ENCODE measurements around the gene MLLT10. TPM values are rescaled to one million over a fixed set of nuclear protein-coding genes. Genes with fewer than 3 reads are reported as not detected.

The MLLT10 gene
- total and polyA plus RNA-seq, 12 donors = 15.8 to 49.1 (median 29.8) TPM

DNA sequence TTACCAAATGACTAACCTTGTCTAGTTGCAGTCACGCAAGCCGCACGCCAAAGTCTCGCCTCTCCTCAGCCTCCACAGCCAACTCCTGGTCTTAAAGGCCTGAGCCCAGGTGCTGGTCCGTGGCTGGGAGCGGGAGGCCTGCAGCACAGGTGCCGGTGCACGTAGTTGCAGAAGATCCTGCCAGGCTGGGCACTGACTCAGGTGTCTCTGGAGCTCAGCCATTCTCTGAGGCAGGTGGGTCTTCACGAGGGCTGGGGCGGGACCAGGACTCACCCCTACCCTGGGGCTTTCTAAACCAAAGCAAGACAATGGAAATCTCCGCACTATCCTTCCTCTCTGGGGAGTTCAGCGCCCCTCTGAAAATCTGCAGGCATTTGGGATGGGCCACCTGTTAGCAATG is 216.4 kb downstream of the MLLT10 start:
- TF ChIP-seq POLR2A (IDR thresholded peaks at IDR 0.05) = no peak
- TF ChIP-seq, protein P1, sequence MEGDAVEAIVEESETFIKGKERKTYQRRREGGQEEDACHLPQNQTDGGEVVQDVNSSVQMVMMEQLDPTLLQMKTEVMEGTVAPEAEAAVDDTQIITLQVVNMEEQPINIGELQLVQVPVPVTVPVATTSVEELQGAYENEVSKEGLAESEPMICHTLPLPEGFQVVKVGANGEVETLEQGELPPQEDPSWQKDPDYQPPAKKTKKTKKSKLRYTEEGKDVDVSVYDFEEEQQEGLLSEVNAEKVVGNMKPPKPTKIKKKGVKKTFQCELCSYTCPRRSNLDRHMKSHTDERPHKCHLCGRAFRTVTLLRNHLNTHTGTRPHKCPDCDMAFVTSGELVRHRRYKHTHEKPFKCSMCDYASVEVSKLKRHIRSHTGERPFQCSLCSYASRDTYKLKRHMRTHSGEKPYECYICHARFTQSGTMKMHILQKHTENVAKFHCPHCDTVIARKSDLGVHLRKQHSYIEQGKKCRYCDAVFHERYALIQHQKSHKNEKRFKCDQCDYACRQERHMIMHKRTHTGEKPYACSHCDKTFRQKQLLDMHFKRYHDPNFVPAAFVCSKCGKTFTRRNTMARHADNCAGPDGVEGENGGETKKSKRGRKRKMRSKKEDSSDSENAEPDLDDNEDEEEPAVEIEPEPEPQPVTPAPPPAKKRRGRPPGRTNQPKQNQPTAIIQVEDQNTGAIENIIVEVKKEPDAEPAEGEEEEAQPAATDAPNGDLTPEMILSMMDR (IDR thresholded peaks at IDR 0.05) = no peak
- Histone ChIP-seq H3K4me1 (replicated peaks in 1 of 2) (no peaks in the 10 kb centered on the region), H3K27ac (no peak overlapping the region), H3K27me3 (no peaks in the 10 kb centered on the region), H3K36me3 (replicated peaks in 1 of 2) (no peaks in the 10 kb centered on the region), H3K4me3 (no peak overlapping the region), H3K9me3 (replicated peaks in 1 of 3) (no peaks in the 10 kb centered on the region)
- intact Hi-C loops (cut with DNase I) = no loop called here
- 92 to 97% (median 95%) methylated on average over 6 to 12 of the region's 12 CpGs for WGBS, 4 donors
- no peak for DNase-seq

DNA sequence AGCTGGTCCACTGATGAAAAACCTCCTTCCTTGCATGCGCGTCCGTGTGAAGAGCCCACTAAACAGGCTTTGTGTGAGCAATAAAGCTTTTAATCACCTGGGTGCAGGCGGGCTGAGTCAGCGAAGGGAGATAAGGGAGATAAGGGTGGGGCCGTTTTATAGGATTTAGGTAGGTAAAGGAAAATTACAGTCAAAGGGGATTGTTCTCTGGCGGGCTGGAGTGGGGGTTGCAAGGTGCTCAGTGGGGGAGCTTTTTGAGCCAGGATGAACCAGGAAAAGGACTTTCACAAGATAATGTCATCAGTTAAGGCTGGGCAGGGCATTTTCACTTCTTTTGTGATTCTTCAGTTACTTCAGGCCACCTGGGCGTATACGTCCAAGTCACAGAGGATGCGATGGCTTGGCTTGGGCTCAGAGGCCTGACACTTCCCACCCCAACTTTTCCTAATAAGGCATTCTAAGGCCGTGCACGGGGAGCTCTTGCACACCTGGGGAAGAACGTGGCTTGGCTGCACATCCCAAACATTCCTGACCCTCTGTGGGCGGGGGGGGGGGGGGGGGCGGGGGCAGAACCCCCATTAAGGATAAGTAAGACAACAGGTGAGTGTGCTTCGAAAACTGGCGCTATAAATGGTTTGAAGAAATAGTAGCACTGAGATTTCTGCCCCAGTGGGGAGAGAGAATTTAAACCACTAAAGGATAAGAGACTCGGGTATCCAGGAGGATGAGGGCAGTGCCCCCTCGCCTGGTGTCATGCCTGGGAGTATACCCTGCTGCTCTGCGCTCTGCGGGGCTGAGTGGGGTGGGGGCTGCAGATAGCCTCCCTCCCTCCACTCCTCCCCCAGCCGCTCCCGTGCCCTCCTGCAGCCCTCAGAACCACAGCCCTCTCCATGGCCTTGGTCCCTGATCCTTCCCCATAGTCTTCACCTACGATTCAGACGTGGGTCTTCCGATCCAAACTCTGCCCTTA is 217.6 kb downstream of the MLLT10 start:
- Histone ChIP-seq H3K4me3 (no peak overlapping the region), H3K27ac (no peak overlapping the region), H3K4me1 (replicated peaks in 1 of 2) (no peaks in the 10 kb centered on the region), H3K27me3 (no peaks in the 10 kb centered on the region), H3K36me3 (replicated peaks in 1 of 2) (no peaks in the 10 kb centered on the region), H3K9me3 (replicated peaks in 1 of 3) (no peaks in the 10 kb centered on the region)
- intact Hi-C loops (cut with DNase I) = no loop called here
- no peak for DNase-seq
- 79 to 85% (median 81%) methylated on average over 26 of the region's 26 CpGs for WGBS, 4 donors
- TF ChIP-seq POLR2A (IDR thresholded peaks at IDR 0.05) = no peak
- TF ChIP-seq, protein P1 (IDR thresholded peaks at IDR 0.05) = no peak

DNA sequence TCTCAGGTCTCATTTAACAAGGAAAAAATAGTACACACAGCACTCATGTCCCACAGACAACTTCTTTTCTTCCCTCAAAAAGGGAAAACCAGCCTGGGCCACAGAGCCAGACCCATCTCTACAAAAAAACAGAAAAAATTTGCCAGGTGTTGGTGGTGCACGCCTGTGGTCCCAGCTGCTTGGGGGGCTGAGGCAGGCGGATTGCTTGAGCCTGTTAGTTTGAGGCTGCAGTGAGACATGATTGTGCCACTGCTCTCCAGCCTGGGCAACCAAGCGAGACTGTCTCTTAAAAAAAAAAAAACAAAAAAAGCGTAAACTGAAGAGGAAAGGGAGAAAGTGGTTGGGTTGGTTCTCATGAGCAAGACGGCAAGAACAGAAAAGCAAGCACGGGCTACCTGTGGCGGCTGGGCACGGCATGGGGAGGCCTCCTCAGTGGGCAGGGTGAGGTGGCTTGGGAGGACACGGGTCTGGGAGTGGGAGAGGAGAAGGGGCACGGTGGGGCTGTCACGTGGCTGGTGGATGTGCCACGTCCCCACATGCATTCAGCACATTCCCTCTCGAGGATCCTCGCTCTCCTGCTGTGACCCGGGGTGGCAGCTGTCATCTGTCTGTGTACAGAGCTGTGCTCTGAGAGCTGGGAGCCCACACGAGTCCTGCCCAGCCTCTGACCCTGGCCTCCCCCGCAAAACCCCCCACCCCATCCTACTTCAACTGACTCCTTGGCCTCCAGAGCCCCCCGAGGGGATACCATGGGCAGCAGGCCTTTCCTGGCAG is 219.7 kb downstream of the MLLT10 start:
- no peak for TF ChIP-seq POLR2A (IDR thresholded peaks at IDR 0.05)
- Histone ChIP-seq H3K27me3 (no peaks in the 10 kb centered on the region), H3K4me3 (no peak overlapping the region), H3K36me3 (replicated peaks in 1 of 2) (no peaks in the 10 kb centered on the region), H3K4me1 (replicated peaks in 1 of 2) (no peaks in the 10 kb centered on the region), H3K9me3 (replicated peaks in 1 of 3) (no peaks in the 10 kb centered on the region), H3K27ac (no peak overlapping the region)
- WGBS, 4 donors = 86 to 90% (median 90%) methylated on average over 11 to 18 of the region's 18 CpGs
- DNase-seq = no peak
- intact Hi-C loops (cut with DNase I) = no loop called here

DNA sequence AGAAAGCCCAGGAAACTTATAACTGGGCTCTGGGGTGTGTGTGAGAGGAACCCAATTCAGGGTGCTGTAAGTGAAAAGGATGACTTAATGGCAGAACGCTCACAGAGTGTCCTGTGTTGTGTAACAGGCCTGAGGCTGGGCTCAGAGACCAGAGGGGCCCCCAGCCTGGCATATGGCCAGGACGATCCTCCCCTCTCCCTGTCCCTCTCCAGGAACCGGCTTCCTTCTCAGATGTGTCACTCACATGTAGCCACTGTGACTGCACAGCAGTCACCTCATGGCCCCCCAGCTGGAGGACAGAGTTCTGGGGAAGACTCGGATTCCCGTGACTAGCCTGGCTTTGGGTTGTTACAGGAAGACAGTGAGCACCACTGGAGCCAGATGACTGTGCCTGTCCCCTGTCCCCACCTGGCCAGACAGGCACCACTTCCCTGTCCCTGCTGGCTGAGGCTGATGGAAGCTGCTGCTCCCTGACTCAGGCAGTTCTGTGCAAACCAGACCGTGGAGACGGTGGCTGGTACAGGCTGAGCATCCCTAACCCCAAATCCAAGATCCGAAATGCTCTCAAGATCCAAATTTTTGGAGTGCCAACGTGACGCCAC is 220.5 kb downstream of the MLLT10 start:
- WGBS, 4 donors = 79 to 91% (median 86%) methylated on average over 6 to 10 of the region's 10 CpGs
- Histone ChIP-seq H3K36me3 (replicated peaks in 1 of 2) (no peaks in the 10 kb centered on the region), H3K27ac (no peak overlapping the region), H3K9me3 (replicated peaks in 1 of 3) (no peaks in the 10 kb centered on the region), H3K4me1 (replicated peaks in 1 of 2) (no peaks in the 10 kb centered on the region), H3K4me3 (no peak overlapping the region), H3K27me3 (no peaks in the 10 kb centered on the region)
- intact Hi-C loops (cut with DNase I) = no loop called here
- no peak for DNase-seq
- no peak for TF ChIP-seq POLR2A (IDR thresholded peaks at IDR 0.05)
- TF ChIP-seq, protein P1 (IDR thresholded peaks at IDR 0.05) = no peak

All from adrenal gland (tissue), 12 donors.